Keratinocyte (primary cell): Measurements from ENCODE around the gene DDX43. TPM values are rescaled to one million over a fixed set of nuclear protein-coding genes. Genes with fewer than 3 reads are reported as not detected.
"Not testable (repeated sequence)": the region's sequence is repeated elsewhere in the genome, so short reads cannot be mapped to it uniquely, and the experiment has no call there.

ENCODE experiments used
- DNase-seq: peaks from one replicate; pipeline ENCODE4 v3.0.0-alpha.2; 2011; ENCODE audit warnings: low read depth, missing footprints, low spot score
- FAIRE-seq: peaks from 2 replicates; lab custom pipeline; 2011; peaks lifted over from hg19 to GRCh38; lab: Jason Lieb, UNC
- H2AFZ ChIP-seq: 2 replicates; pipeline ENCODE4 v1.6.0; 2012; ENCODE audit warnings: low read length, control low read depth, inconsistent platforms; ENCODE audit not compliant: control insufficient read depth
- H3K27ac ChIP-seq: 2 replicates; pipeline ENCODE4 v1.5.1; 2011; ENCODE audit warnings: low read length; ENCODE audit not compliant: control insufficient read depth, insufficient read depth
- H3K27me3 ChIP-seq: 3 replicates; pipeline ENCODE4 v1.6.0; 2011; ENCODE audit warnings: low read length; ENCODE audit not compliant: control insufficient read depth, insufficient read depth; ENCODE audit errors: extremely low read depth
- H3K36me3 ChIP-seq, 2 experiments: 2 replicates in 1 of 2; 3 replicates in 1 of 2; pipeline ENCODE4 v1.5.1; 2011; ENCODE audit warnings: low read length in 2 of 2, mild to moderate bottlenecking in 1 of 2; ENCODE audit not compliant: control insufficient read depth in 2 of 2, insufficient read depth in 2 of 2; ENCODE audit errors: extremely low read depth in 1 of 2
- H3K4me1 ChIP-seq: 3 replicates; pipeline ENCODE4 v1.5.1; 2011; ENCODE audit warnings: low read length; ENCODE audit not compliant: control insufficient read depth, insufficient read depth; ENCODE audit errors: extremely low read depth
- H3K4me2 ChIP-seq: 3 replicates; pipeline ENCODE4 v1.6.0; 2011; ENCODE audit warnings: low read depth, low read length; ENCODE audit not compliant: control insufficient read depth, insufficient read depth; ENCODE audit errors: extremely low read depth
- H3K4me3 ChIP-seq, 3 experiments: fragments of 200-600 bp in 1 of 3; sonication (generic) in 1 of 3; 2 replicates in 2 of 3; 3 replicates in 1 of 3; pipeline ENCODE4 v1.5.1; 2011 to 2016; ENCODE audit warnings: low read length in 3 of 3, mild to moderate bottlenecking in 3 of 3, control low read depth in 2 of 3, inconsistent platforms in 1 of 3, low read depth in 1 of 3, mixed read lengths in 1 of 3, mixed run types in 1 of 3, moderate library complexity in 1 of 3; ENCODE audit not compliant: control insufficient read depth in 2 of 3, insufficient read depth in 2 of 3; ENCODE audit errors: extremely low read depth in 1 of 3
- H3K79me2 ChIP-seq: 2 replicates; pipeline ENCODE4 v1.6.0; 2012; ENCODE audit warnings: low read length; ENCODE audit not compliant: control insufficient read depth, insufficient read depth
- H3K9ac ChIP-seq: 3 replicates; pipeline ENCODE4 v1.6.0; 2011; ENCODE audit warnings: low read length; ENCODE audit not compliant: control insufficient read depth, insufficient read depth; ENCODE audit errors: extremely low read depth
- H3K9me1 ChIP-seq: 3 replicates; pipeline ENCODE4 v1.6.0; 2011; ENCODE audit warnings: low read length; ENCODE audit not compliant: control insufficient read depth, insufficient read depth; ENCODE audit errors: extremely low read depth
- H3K9me3 ChIP-seq: 2 replicates; pipeline ENCODE4 v1.5.1; 2012; ENCODE audit warnings: low read depth, low read length; ENCODE audit not compliant: control insufficient read depth
- H4K20me1 ChIP-seq: 3 replicates; pipeline ENCODE4 v1.6.0; 2011; ENCODE audit warnings: low read length; ENCODE audit not compliant: control insufficient read depth, insufficient read depth; ENCODE audit errors: extremely low read depth
- EZH2 ChIP-seq: IDR thresholded peaks from one replicate; pipeline ENCODE4 v1.6.1; 2012; ENCODE audit warnings: inconsistent platforms, mild to moderate bottlenecking, low read length, moderate library complexity
- dilution Hi-C: fragments of 300-500 bp; cut with MboI; formaldehyde crosslinking; loops from one replicate; pipeline ENCODE4 v1.7.0; 2020; ENCODE audit warnings: low sequenced_read_pairs; ENCODE audit not compliant: extremely low pct_ligation_motif_present
- polyA plus RNA-seq, 5 experiments: library from polyadenylated mRNA; depleted of rRNA in 3 of 5; stranded (reverse) in 3 of 5; stranded (forward) in 1 of 5; unstranded in 1 of 5; fragments of >200 nt; gene quantifications; 1 replicate in 1 of 5; 2 replicates in 3 of 5; 3 replicates in 1 of 5; pipeline versions ENCODE4 v1.2.1 to v1.2.3, GENCODE V29; 2011 to 2012; ENCODE audit warnings: missing spikeins in 2 of 5, low read depth in 1 of 5, low replicate concordance in 1 of 5
- TF ChIP-seq, protein P1 (sequence below), 3 experiments: IDR thresholded peaks in 1 of 3; conservative IDR thresholded peaks in 1 of 3; optimal IDR thresholded peaks in 1 of 3; 2 replicates in 2 of 3; 3 replicates in 1 of 3; pipeline versions ENCODE3 to v1.5.1; 2011; ENCODE audit warnings: low read length in 3 of 3, mild to moderate bottlenecking in 3 of 3, moderate library complexity in 2 of 3, control low read depth in 1 of 3, inconsistent platforms in 1 of 3; ENCODE audit not compliant: insufficient read depth in 2 of 3; ENCODE audit errors: extremely low read depth in 1 of 3

DDX43 gene
- polyA plus RNA-seq, 1 donor (not counting 4 experiments of a cell fraction or from before 2014, with no cell fraction given): 0.33 TPM

DNA sequence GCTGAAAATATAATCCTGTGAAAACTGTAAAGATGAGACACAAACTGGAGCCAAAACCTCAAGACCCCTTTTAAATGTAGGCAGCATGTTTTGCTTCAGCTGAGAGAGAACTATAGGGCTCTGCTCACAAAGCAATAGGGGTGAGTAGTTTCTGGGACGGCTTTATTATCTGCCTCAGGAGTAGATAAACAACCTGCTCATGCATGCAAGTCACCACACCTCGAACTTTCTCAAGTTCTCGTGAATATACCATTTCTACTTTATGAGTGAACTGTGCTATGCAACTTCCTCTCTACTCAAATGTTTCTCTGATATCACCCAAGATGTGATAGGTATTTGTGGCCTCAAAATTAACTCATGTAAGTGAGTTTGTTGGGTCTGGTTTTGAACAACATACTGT lies 17.4 kb upstream of the DDX43 start:
- TF ChIP-seq, protein P1, sequence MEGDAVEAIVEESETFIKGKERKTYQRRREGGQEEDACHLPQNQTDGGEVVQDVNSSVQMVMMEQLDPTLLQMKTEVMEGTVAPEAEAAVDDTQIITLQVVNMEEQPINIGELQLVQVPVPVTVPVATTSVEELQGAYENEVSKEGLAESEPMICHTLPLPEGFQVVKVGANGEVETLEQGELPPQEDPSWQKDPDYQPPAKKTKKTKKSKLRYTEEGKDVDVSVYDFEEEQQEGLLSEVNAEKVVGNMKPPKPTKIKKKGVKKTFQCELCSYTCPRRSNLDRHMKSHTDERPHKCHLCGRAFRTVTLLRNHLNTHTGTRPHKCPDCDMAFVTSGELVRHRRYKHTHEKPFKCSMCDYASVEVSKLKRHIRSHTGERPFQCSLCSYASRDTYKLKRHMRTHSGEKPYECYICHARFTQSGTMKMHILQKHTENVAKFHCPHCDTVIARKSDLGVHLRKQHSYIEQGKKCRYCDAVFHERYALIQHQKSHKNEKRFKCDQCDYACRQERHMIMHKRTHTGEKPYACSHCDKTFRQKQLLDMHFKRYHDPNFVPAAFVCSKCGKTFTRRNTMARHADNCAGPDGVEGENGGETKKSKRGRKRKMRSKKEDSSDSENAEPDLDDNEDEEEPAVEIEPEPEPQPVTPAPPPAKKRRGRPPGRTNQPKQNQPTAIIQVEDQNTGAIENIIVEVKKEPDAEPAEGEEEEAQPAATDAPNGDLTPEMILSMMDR (optimal IDR thresholded peaks at IDR 0.05 in 1 of 3, IDR thresholded peaks at IDR 0.05 in 1 of 3, conservative IDR thresholded peaks at IDR 0.05 in 1 of 3; ENCODE audit: extremely low read depth in 1 of 3, insufficient read depth in 2 of 3, low read length in 3 of 3): no peak
- no peak for TF ChIP-seq EZH2

DNA sequence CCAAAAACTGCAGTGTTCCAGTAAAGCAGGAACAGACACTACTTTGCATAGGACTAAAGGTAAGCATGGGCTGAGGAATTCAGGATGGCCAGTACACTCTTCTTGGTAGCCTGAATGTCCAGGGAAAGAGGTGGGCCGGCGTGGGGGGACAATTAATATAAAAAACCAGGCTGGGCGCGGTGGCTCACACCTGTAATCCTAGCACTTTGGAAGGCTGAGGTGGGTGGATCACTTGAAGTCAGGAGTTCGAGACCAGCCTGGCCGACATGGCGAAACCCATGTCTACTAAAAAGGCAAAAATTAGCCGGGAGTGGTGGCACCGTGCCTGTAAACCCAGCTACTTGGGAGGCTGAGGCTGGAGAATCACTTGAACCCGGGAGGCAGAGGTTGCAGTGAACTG lies 13.1 kb upstream of the DDX43 start:
- H3K4me2 ChIP-seq, H3K9ac ChIP-seq, H3K27me3 ChIP-seq, H3K9me3 ChIP-seq, H3K27ac ChIP-seq, H4K20me1 ChIP-seq, dilution Hi-C loops, H3K4me3 ChIP-seq, H3K4me1 ChIP-seq, H2AFZ ChIP-seq, H3K9me1 ChIP-seq, DNase-seq, H3K79me2 ChIP-seq, FAIRE-seq, H3K36me3 ChIP-seq: not testable (repeated sequence)

More for the DNA sequence above, 17.4 kb upstream of the DDX43 start:
- H3K36me3 ChIP-seq: no peaks in the 10 kb centered on the region
- DNase-seq (no peak), FAIRE-seq (no peak)
- no peaks in the 10 kb centered on the region for H3K9me3 ChIP-seq
- no peak overlapping the region for H3K4me2 ChIP-seq
- H3K4me3 ChIP-seq: no peak overlapping the region
- dilution Hi-C loops: no loop called here
- no peaks in the 10 kb centered on the region for H3K4me1 ChIP-seq
- H4K20me1 ChIP-seq: no peaks in the 10 kb centered on the region
- H3K27ac ChIP-seq: no peak overlapping the region
- no peak overlapping the region for H2AFZ ChIP-seq
- no peaks in the 10 kb centered on the region for H3K27me3 ChIP-seq
- H3K9me1 ChIP-seq: no peaks in the 10 kb centered on the region
- H3K79me2 ChIP-seq: no peaks in the 10 kb centered on the region
- H3K9ac ChIP-seq: no peak overlapping the region

DNA sequence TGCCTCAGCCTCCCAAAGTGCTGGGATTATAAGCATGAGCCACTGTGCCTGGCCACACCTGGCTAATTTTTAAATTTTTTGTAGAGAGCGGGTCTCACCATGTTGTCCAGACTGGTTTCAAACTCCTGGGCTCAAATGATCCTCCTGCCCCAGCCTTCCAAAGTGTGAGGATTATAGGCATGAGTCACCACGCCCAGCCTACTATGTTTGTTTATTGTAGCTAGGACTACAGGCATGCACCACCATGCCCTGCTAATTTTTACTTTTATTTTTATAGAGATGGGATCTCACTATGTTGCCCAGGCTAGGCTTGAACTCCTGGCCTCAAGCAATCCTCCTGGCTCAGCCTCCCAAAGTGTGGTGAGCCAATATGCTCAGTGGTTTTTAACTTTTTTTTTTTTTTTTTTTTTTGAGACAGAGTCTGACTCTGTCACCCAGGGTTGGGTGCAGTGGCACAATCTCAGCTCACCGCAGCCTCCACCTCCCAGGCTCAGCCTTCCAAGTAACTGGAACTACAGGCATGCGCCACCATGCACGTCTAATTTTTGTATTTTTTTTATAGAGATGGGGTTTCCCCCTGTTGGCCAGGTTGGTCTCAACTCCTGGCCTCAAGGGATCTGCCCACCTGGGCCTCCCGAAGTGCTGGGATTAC lies 12.0 kb upstream of the DDX43 start:
- Histone ChIP-seq H3K4me3 (no peak overlapping the region), H3K9me1 (no peaks in the 10 kb centered on the region), H3K4me2 (no peak overlapping the region), H3K79me2 (no peaks in the 10 kb centered on the region), H4K20me1 (no peaks in the 10 kb centered on the region), H3K36me3 (no peaks in the 10 kb centered on the region), H3K4me1 (no peaks in the 10 kb centered on the region), H2AFZ (no peak overlapping the region), H3K27ac (no peak overlapping the region), H3K27me3 (no peaks in the 10 kb centered on the region), H3K9me3 (no peaks in the 10 kb centered on the region), H3K9ac (no peak overlapping the region)
- TF ChIP-seq, protein P1 (optimal IDR thresholded peaks at IDR 0.05 in 1 of 3, IDR thresholded peaks at IDR 0.05 in 1 of 3, conservative IDR thresholded peaks at IDR 0.05 in 1 of 3; ENCODE audit: extremely low read depth in 1 of 3, insufficient read depth in 2 of 3, low read length in 3 of 3): no peak
- no peak for TF ChIP-seq EZH2
- DNase-seq: no peak
- dilution Hi-C loops: no loop called here
- FAIRE-seq: no peak
